Liver (tissue), 9 donors: ENCODE data around the gene PARP15. TPM values are rescaled to one million over a fixed set of nuclear protein-coding genes. Genes with fewer than 3 reads are reported as not detected.

Experiments used
- DNase-seq: peaks from one replicate; pipeline ENCODE4 v3.0.0-alpha.2; 2017; ENCODE audit warnings: low spot score
- H3K27ac ChIP-seq, 2 donors: one replicate each; pipeline ENCODE4 v1.7.0; 2013; ENCODE audit warnings: inconsistent platforms in 2 of 2, low read length in 2 of 2, control low read depth in 1 of 2, low read depth in 1 of 2, mild to moderate bottlenecking in 1 of 2
- H3K27me3 ChIP-seq, 4 donors: one replicate each; pipeline versions ENCODE4 v1.6.1 to v1.7.0; 2013; ENCODE audit warnings: low read length in 3 of 4, inconsistent platforms in 1 of 4, mild to moderate bottlenecking in 1 of 4, moderate library complexity in 1 of 4; ENCODE audit not compliant: control insufficient read depth in 4 of 4, insufficient read depth in 4 of 4
- H3K36me3 ChIP-seq, 4 donors: one replicate each; pipeline versions ENCODE4 v1.6.1 to v1.7.0; 2013; ENCODE audit warnings: low read length in 3 of 4, mild to moderate bottlenecking in 3 of 4, low read depth in 1 of 4, moderate library complexity in 1 of 4; ENCODE audit not compliant: control insufficient read depth in 4 of 4, insufficient read depth in 3 of 4
- H3K4me1 ChIP-seq, 4 donors: one replicate each; pipeline versions ENCODE4 v1.6.1 to v1.7.0; 2013; ENCODE audit warnings: low read length in 3 of 4, mild to moderate bottlenecking in 3 of 4, moderate library complexity in 1 of 4; ENCODE audit not compliant: control insufficient read depth in 4 of 4, insufficient read depth in 4 of 4
- H3K4me3 ChIP-seq, 3 donors: one replicate each; pipeline versions ENCODE4 v1.6.1 to v1.7.0; 2013; ENCODE audit warnings: low read length in 3 of 3, control low read depth in 1 of 3, low read depth in 1 of 3, mild to moderate bottlenecking in 1 of 3
- H3K9ac ChIP-seq, 2 donors: one replicate each; pipeline ENCODE4 v1.7.0; 2013; ENCODE audit warnings: low read length in 2 of 2, mild to moderate bottlenecking in 2 of 2, moderate library complexity in 2 of 2, control low read depth in 1 of 2, low read depth in 1 of 2
- H3K9me3 ChIP-seq, 4 donors: one replicate each; pipeline versions ENCODE4 v1.6.1 to v1.7.0; 2013; ENCODE audit warnings: low read length in 3 of 4; ENCODE audit not compliant: control insufficient read depth in 4 of 4
- FOXA2 ChIP-seq: IDR thresholded peaks from 2 replicates; pipeline ENCODE4 v1.6.1; 2016; ENCODE audit warnings: antibody characterized with exemption
- HNF4A ChIP-seq, 2 donors: conservative IDR thresholded peaks; 2 replicates each; pipeline ENCODE4 v1.6.1; 2016; ENCODE audit warnings: antibody characterized with exemption in 2 of 2, mild to moderate bottlenecking in 2 of 2
- HNF4G ChIP-seq: IDR thresholded peaks from 2 replicates; pipeline ENCODE4 v1.6.1; 2016; ENCODE audit warnings: antibody characterized with exemption
- JUND ChIP-seq, 2 donors: IDR thresholded peaks; 2 replicates each; pipeline ENCODE4 v1.6.1; 2016; ENCODE audit warnings: antibody characterized with exemption in 2 of 2
- NR2F2 ChIP-seq: IDR thresholded peaks from 2 replicates; pipeline ENCODE4 v1.6.1; 2016; ENCODE audit warnings: antibody characterized with exemption
- RXRA ChIP-seq, 2 donors: IDR thresholded peaks; 2 replicates each; pipeline ENCODE4 v1.6.1; 2017 to 2018; ENCODE audit warnings: antibody characterized with exemption in 2 of 2, mild to moderate bottlenecking in 1 of 2
- SP1 ChIP-seq: IDR thresholded peaks from 2 replicates; pipeline ENCODE4 v1.6.1; 2018; ENCODE audit warnings: antibody characterized with exemption, mild to moderate bottlenecking
- TAF1 ChIP-seq: conservative IDR thresholded peaks from 2 replicates; pipeline ENCODE4 v1.6.1; 2016; ENCODE audit warnings: antibody characterized with exemption, mild to moderate bottlenecking
- YY1 ChIP-seq: IDR thresholded peaks from 2 replicates; pipeline ENCODE4 v1.6.1; 2016; ENCODE audit warnings: antibody characterized with exemption, mild to moderate bottlenecking
- WGBS: extraction: QIAGEN DNeasy Blood & Tissue Kit; methylation state at CpG from one replicate; pipeline ENCODE4 v1.1.7; 2013; 5-methylcytosine and 5-hydroxymethylcytosine counted together
- polyA plus RNA-seq, 2 donors: library from polyadenylated mRNA; stranded (reverse) in 1 of 2; unstranded in 1 of 2; fragments of 200-250 nt in 1 of 2; fragments of >200 nt in 1 of 2; fragmentation: Nextera tagmentation in 1 of 2; extraction: Ambion mirVana in 1 of 2; gene quantifications; one replicate each; pipeline versions ENCODE4 v1.2.1 to v1.2.3, GENCODE V29; 2013 to 2015
- total RNA-seq, 2 donors: library from RNA; depleted of rRNA; stranded (reverse); fragments of >200 nt; gene quantifications; one replicate each; pipeline ENCODE4 v1.2.3, GENCODE V29; 2014
- TF ChIP-seq, protein P1 (sequence below): IDR thresholded peaks from 2 replicates; pipeline ENCODE4 v1.6.1; 2016; ENCODE audit warnings: antibody characterized with exemption
- TF ChIP-seq, protein P2 (sequence below): fragments of 150-350 bp; IDR thresholded peaks from 2 replicates; pipeline ENCODE4 v1.5.1; 2017; ENCODE audit warnings: improper control_type of control experiment, low read depth, low read length; ENCODE audit not compliant: missing input control
- TF ChIP-seq, protein P3 (sequence below): IDR thresholded peaks from 2 replicates; pipeline ENCODE4 v1.6.1; 2016; ENCODE audit warnings: antibody characterized with exemption
- TF ChIP-seq, protein P4 (sequence below): IDR thresholded peaks from 2 replicates; pipeline ENCODE4 v1.6.1; 2016; ENCODE audit warnings: antibody characterized with exemption
- donor health status: healthy.
- donor health status: healthy.
- donor health status: healthy.
- donor health status: healthy.
- donor health status: healthy.

PARP15 gene
- total and polyA plus RNA-seq, 4 donors, result 0.28 to 3.3 (median 2.5) TPM

DNA sequence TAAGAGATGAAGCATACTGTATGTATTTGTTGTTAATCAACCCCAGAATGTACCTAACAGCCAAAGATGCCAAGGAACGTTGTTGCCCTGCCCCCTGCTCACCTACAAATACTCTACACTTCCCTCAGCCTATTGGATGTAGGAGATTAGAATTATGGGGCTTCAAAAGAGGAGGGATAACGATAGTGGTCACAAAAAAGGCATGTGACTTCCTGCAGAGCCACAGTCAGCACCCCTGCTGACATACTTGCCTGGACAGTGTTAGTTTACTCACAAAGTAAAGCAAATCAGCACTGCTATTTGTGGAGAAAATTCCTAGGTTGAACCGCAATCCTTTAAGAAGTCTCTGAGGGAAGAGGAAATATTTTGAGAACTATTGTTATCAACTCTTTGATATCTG lies 37.9 kb downstream of the PARP15 start:
- no peaks in the 10 kb centered on the region for H3K27me3 ChIP-seq
- no peaks in the 10 kb centered on the region for H3K36me3 ChIP-seq
- no peak overlapping the region for H3K4me3 ChIP-seq
- no peaks in the 10 kb centered on the region for H3K4me1 ChIP-seq
- WGBS, result 72% methylated on average over 3 of the region's 3 CpGs
- H3K27ac ChIP-seq, result no peak overlapping the region
- DNase-seq, result no peak
- TF ChIP-seq YY1 (no peak), TAF1 (no peak), RXRA (IDR thresholded peaks at IDR 0.05) (no peak), HNF4A (conservative IDR thresholded peaks at IDR 0.05) (no peak)
- TF ChIP-seq, protein P1, sequence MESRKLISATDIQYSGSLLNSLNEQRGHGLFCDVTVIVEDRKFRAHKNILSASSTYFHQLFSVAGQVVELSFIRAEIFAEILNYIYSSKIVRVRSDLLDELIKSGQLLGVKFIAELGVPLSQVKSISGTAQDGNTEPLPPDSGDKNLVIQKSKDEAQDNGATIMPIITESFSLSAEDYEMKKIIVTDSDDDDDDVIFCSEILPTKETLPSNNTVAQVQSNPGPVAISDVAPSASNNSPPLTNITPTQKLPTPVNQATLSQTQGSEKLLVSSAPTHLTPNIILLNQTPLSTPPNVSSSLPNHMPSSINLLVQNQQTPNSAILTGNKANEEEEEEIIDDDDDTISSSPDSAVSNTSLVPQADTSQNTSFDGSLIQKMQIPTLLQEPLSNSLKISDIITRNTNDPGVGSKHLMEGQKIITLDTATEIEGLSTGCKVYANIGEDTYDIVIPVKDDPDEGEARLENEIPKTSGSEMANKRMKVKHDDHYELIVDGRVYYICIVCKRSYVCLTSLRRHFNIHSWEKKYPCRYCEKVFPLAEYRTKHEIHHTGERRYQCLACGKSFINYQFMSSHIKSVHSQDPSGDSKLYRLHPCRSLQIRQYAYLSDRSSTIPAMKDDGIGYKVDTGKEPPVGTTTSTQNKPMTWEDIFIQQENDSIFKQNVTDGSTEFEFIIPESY, result no peak
- TF ChIP-seq, protein P2, sequence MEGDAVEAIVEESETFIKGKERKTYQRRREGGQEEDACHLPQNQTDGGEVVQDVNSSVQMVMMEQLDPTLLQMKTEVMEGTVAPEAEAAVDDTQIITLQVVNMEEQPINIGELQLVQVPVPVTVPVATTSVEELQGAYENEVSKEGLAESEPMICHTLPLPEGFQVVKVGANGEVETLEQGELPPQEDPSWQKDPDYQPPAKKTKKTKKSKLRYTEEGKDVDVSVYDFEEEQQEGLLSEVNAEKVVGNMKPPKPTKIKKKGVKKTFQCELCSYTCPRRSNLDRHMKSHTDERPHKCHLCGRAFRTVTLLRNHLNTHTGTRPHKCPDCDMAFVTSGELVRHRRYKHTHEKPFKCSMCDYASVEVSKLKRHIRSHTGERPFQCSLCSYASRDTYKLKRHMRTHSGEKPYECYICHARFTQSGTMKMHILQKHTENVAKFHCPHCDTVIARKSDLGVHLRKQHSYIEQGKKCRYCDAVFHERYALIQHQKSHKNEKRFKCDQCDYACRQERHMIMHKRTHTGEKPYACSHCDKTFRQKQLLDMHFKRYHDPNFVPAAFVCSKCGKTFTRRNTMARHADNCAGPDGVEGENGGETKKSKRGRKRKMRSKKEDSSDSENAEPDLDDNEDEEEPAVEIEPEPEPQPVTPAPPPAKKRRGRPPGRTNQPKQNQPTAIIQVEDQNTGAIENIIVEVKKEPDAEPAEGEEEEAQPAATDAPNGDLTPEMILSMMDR, result no peak
- TF ChIP-seq, protein P3, sequence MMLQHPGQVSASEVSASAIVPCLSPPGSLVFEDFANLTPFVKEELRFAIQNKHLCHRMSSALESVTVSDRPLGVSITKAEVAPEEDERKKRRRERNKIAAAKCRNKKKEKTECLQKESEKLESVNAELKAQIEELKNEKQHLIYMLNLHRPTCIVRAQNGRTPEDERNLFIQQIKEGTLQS, result no peak
- H3K9me3 ChIP-seq, result no peaks in the 10 kb centered on the region
- no peak overlapping the region for H3K9ac ChIP-seq

DNA sequence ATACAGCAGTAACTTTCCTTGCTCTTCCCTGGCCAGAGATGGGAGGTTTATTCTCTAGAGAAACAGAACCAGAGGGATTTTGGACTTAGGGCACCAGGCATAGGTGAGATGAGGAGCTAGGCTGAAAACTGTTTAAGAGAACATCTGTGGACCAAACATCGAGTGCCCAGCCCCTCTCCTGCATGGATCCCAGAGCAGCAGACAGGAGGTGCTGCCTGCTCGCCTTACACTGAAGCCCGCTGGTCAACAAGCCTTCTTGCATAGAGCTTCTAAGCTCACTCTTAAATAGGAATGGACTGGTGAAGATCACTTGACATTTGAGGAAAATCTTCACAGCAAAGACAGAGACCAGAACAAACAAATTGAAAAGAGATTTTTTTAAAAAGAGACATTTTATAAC lies 41.2 kb downstream of the PARP15 start:
- H3K4me1 ChIP-seq, result no peaks in the 10 kb centered on the region
- H3K36me3 ChIP-seq, result no peaks in the 10 kb centered on the region
- no peak overlapping the region for H3K27ac ChIP-seq
- 80% methylated on average over 3 of the region's 3 CpGs for WGBS
- H3K27me3 ChIP-seq, result no peaks in the 10 kb centered on the region
- TF ChIP-seq, protein P3, result no peak
- no peak for TF ChIP-seq JUND (IDR thresholded peaks at IDR 0.05)
- no peak for TF ChIP-seq TAF1
- TF ChIP-seq, protein P4, sequence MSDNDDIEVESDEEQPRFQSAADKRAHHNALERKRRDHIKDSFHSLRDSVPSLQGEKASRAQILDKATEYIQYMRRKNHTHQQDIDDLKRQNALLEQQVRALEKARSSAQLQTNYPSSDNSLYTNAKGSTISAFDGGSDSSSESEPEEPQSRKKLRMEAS, result no peak
- TF ChIP-seq, protein P1, result no peak
- no peak for TF ChIP-seq FOXA2
- TF ChIP-seq SP1, result no peak
- TF ChIP-seq, protein P2, result no peak
- TF ChIP-seq NR2F2, result no peak
- no peak for TF ChIP-seq HNF4G
- DNase-seq, result no peak
- H3K4me3 ChIP-seq, result no peak overlapping the region
- H3K9ac ChIP-seq, result no peak overlapping the region
- H3K9me3 ChIP-seq, result no peaks in the 10 kb centered on the region
